HG03045 (cell line): ENCODE measurements around the gene CACNA1C.

Experiments
- ATAC-seq: cut with Tn5 transposase; IDR thresholded peaks from one replicate; pipeline ENCODE4 v1.9.1; 2021; ENCODE audit warnings: mild to moderate bottlenecking, moderate library complexity; ENCODE audit not compliant: unreplicated experiment

Gene CACNA1C

GRCh38 chr12:2335109-2335508 lies 282.3 kb downstream of the CACNA1C start:
- ATAC-seq, result no peak

GRCh38 chr12:2335513-2335912 lies 282.7 kb downstream of the CACNA1C start:
- ATAC-seq, result no peak

- no peak for ATAC-seq
Observed at GRCh38 chr12:2335916-2336315, 283.1 kb downstream of the CACNA1C start.

GRCh38 chr12:2336409-2336829 lies 283.6 kb downstream of the CACNA1C start:
- peak; percentile 89 for ATAC-seq

GRCh38 chr12:2337031-2338010 lies 284.5 kb downstream of the CACNA1C start:
- no peak for ATAC-seq

GRCh38 chr12:2338381-2338780 lies 285.6 kb downstream of the CACNA1C start:
- ATAC-seq, result no peak

- no peak for ATAC-seq
Observed at GRCh38 chr12:2338991-2339431, 286.2 kb downstream of the CACNA1C start.

GRCh38 chr12:2341051-2341751 lies 288.4 kb downstream of the CACNA1C start:
- no peak for ATAC-seq

GRCh38 chr12:2341871-2342270 lies 289.1 kb downstream of the CACNA1C start:
- ATAC-seq, result no peak

- ATAC-seq, result no peak
Observed at GRCh38 chr12:2343681-2344080, 290.9 kb downstream of the CACNA1C start.

- no peak for ATAC-seq
Observed at GRCh38 chr12:2344476-2344875, 291.7 kb downstream of the CACNA1C start.

GRCh38 chr12:2344885-2345284 lies 292.1 kb downstream of the CACNA1C start:
- ATAC-seq, result no peak

- no peak for ATAC-seq
Observed at GRCh38 chr12:2345902-2346301, 293.1 kb downstream of the CACNA1C start.

- ATAC-seq, result no peak
Observed at GRCh38 chr12:2346416-2346815, 293.6 kb downstream of the CACNA1C start.

GRCh38 chr12:2347137-2347843 lies 294.5 kb downstream of the CACNA1C start:
- no peak for ATAC-seq

- ATAC-seq, result no peak
Observed at GRCh38 chr12:2347844-2348481, 295.2 kb downstream of the CACNA1C start.

- no peak for ATAC-seq
Observed at GRCh38 chr12:2348482-2348852, 295.7 kb downstream of the CACNA1C start.

- no peak for ATAC-seq
Observed at GRCh38 chr12:2351161-2351560, 298.4 kb downstream of the CACNA1C start.

GRCh38 chr12:2352203-2352602 lies 299.4 kb downstream of the CACNA1C start:
- no peak for ATAC-seq

GRCh38 chr12:2353281-2353680 lies 300.5 kb downstream of the CACNA1C start:
- no peak for ATAC-seq

- ATAC-seq, result no peak
Observed at GRCh38 chr12:2353691-2354090, 300.9 kb downstream of the CACNA1C start.
